Fibroblast of the conjunctiva (primary cell): ENCODE measurements around the gene SMG9.

Source experiments
- DNase-seq: peaks from one replicate; pipeline ENCODE4 v3.0.0-alpha.2; 2010; ENCODE audit warnings: low read depth

The SMG9 gene

GRCh38 chr19:43752287-43752875, 2.4 kb downstream of the SMG9 start:
- DNase-seq: no peak

- DNase-seq: no peak
Measured at GRCh38 chr19:43751466-43752220, 3.1 kb downstream of the SMG9 start.

GRCh38 chr19:43749898-43750297, 4.9 kb downstream of the SMG9 start:
- DNase-seq: no peak

GRCh38 chr19:43749152-43749551, 5.6 kb downstream of the SMG9 start:
- no peak for DNase-seq

- no peak for DNase-seq
Measured at GRCh38 chr19:43748685-43749084, 6.1 kb downstream of the SMG9 start.

- DNase-seq: no peak
Measured at GRCh38 chr19:43748205-43748594, 6.6 kb downstream of the SMG9 start.

GRCh38 chr19:43747557-43748204, 7.1 kb downstream of the SMG9 start:
- DNase-seq: no peak

GRCh38 chr19:43743059-43743458, 11.7 kb downstream of the SMG9 start:
- no peak for DNase-seq

- DNase-seq: no peak
Measured at GRCh38 chr19:43741075-43741825, 13.5 kb downstream of the SMG9 start.

- DNase-seq: no peak
Measured at GRCh38 chr19:43739439-43740235, 15.1 kb downstream of the SMG9 start.

GRCh38 chr19:43738780-43739211, 16.0 kb downstream of the SMG9 start:
- no peak for DNase-seq

- no peak for DNase-seq
Measured at GRCh38 chr19:43735957-43736356, 18.8 kb downstream of the SMG9 start.

- DNase-seq: no peak
Measured at GRCh38 chr19:43735013-43735412, 19.7 kb downstream of the SMG9 start.

GRCh38 chr19:43731846-43732245, 22.9 kb downstream of the SMG9 start:
- DNase-seq: peak; percentile 59

GRCh38 chr19:43731346-43731745, 23.4 kb downstream of the SMG9 start:
- no peak for DNase-seq

GRCh38 chr19:43729919-43730318, 24.8 kb downstream of the SMG9 start:
- DNase-seq: no peak

- DNase-seq: no peak
Measured at GRCh38 chr19:43727593-43727853, 27.2 kb downstream of the SMG9 start.

GRCh38 chr19:43726736-43727592, 27.8 kb downstream of the SMG9 start:
- DNase-seq: no peak

GRCh38 chr19:43725468-43725867, 29.3 kb downstream of the SMG9 start:
- DNase-seq: no peak

GRCh38 chr19:43724896-43725295, 29.9 kb downstream of the SMG9 start:
- DNase-seq: no peak

GRCh38 chr19:43723588-43723987, 31.2 kb downstream of the SMG9 start:
- DNase-seq: no peak
